Lower leg skin (tissue), 3 donors: ENCODE data around the gene IL10RA.

Source experiments
- POLR2A ChIP-seq, 2 donors: fragments of 450-650 bp; IDR thresholded peaks; one replicate each; pipeline ENCODE4 v1.6.1; 2016 to 2017; ENCODE audit warnings: antibody characterized with exemption in 2 of 2, mild to moderate bottlenecking in 1 of 2, moderate library complexity in 1 of 2
- TF ChIP-seq, protein P1 (sequence below), 3 donors: fragments of 450-650 bp; IDR thresholded peaks; one replicate each; pipeline ENCODE4 v1.5.1; 2016; ENCODE audit warnings: antibody characterized with exemption in 3 of 3, mild to moderate bottlenecking in 3 of 3, moderate library complexity in 2 of 3

DNA sequence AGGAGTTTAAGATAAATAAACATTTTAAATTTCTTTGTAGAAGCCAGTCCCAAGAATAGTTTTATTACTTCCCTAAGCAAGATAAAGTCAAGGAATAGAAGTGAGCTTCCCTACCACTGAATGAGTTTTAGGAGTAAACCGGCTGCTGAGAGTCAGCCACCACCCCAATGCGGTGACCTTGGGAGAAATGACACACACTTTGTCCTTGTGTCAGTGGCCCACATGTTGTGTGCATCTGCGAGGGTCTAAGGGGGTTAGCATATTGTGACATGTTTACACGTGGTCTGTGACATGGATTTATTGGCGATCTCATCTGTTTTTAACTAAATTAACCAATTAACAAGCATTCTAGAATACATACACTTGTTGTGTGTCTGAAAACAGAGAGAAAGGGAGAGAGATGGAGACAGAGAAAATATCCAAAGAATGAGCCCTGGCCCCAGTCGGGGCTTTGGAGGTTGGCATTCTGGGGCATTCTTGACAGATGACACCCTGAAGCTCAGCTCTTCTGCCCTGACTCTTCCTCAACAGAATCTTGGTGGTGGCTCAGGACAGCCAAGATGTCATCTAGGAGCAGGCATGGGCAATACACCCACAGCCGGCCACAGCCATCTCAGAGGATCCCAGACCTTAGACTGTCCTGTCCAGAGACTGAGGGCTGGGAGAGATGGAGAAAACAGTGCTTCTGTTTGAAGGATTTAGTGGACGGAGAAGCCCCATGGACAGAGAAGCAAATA lies 60.9 kb downstream of the IL10RA start:
- TF ChIP-seq, protein P1, sequence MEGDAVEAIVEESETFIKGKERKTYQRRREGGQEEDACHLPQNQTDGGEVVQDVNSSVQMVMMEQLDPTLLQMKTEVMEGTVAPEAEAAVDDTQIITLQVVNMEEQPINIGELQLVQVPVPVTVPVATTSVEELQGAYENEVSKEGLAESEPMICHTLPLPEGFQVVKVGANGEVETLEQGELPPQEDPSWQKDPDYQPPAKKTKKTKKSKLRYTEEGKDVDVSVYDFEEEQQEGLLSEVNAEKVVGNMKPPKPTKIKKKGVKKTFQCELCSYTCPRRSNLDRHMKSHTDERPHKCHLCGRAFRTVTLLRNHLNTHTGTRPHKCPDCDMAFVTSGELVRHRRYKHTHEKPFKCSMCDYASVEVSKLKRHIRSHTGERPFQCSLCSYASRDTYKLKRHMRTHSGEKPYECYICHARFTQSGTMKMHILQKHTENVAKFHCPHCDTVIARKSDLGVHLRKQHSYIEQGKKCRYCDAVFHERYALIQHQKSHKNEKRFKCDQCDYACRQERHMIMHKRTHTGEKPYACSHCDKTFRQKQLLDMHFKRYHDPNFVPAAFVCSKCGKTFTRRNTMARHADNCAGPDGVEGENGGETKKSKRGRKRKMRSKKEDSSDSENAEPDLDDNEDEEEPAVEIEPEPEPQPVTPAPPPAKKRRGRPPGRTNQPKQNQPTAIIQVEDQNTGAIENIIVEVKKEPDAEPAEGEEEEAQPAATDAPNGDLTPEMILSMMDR (IDR thresholded peaks at IDR 0.05), result no peak
- no peak for TF ChIP-seq POLR2A (IDR thresholded peaks at IDR 0.05)
